Activated CD4-positive, alpha-beta T cell treated with anti-CD3 and anti-CD28 coated beads for 4 hours (primary cell): ENCODE measurements around the gene SRP54.
"Not testable (repeated sequence)": the region's sequence is repeated elsewhere in the genome, so short reads cannot be mapped to it uniquely, and the experiment has no call there.

Experiments used
- DNase-seq, 2 donors: peaks; one replicate each; pipeline ENCODE4 v3.0.0-alpha.2; 2020

Gene SRP54

DNA sequence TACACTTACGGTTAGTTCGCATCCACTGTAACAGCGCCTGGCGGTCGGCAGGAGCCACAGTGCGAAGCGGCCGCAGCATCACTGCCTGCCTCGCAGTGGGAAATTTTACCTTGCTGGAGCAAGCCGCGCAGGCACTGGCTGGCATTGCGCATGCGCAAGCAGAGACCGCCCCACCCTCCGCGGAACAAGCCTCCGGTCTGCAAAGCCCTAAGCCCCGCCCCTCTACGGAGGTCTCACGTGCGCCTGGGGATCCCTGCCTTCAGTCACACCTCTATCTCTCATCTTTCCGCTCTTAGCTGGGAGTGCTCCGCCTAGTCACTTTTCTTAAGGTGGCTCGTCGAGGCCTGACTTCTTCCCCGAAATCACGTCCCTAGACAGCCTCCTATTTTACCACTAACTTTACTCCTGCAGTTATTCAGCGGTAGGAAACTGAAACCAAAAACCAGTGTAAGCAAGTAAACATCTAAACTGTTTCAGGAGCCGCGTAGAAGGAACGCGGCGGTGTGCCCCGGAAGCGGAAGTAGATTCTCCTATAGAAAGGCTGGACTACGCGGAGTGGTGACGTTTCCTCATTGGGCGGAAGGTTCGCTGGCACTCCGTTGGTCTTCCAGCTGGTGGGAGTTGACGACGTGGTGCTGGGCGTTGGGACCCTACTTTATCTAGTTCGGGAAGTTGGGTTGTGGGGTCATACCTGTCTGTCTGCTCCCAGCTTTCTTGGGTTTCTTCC, at the start of gene SRP54:
TSS of gene SRP54 (plus strand) at position 572 of the 727 bp plus-strand sequence. CDS start 13,718 bp downstream, outside the sequence.
- DNase-seq = peak; percentile 100

GRCh38 chr14:34933301-34933700, 49.5 kb upstream of the SRP54 start:
- no peak for DNase-seq

DNA sequence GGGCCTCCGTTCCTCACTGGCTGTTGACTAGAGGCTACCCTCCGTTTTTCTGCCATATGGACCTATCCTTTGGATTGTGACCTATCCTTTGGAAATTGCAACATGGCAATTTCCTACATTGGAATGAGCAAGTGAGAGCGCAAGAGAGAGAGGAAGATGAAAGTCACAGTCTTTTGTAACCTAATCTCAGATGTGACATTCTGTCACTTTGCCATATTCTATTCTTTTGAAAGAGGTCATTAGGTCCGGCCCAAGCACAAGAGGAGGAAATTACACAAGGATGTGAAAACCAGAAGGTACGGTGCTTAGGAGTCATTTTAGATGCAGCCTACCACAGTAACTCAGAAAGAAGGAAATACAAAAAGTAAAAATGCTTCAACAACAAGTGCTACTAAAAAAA, 47.3 kb upstream of the SRP54 start:
- DNase-seq = no peak

DNA sequence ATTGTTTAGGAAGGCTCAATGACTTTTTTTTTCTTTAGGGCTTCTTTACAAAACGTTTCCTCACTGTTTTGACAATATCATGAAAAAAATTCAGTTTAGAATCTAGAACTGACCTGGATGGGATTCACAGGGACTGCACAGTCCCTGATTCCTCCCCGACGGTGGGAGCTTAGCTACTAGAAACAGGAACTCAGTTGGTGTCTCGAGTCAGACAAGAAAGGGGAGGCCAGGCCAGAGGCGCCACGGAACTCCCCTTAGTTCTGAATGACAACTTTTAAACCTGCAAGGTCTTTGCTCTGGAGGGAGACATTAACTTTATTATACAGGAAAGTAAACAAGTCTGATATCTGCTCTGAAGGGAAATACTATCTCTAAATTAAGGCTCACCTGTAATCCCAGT, 45.4 kb upstream of the SRP54 start:
- no peak for DNase-seq

DNA sequence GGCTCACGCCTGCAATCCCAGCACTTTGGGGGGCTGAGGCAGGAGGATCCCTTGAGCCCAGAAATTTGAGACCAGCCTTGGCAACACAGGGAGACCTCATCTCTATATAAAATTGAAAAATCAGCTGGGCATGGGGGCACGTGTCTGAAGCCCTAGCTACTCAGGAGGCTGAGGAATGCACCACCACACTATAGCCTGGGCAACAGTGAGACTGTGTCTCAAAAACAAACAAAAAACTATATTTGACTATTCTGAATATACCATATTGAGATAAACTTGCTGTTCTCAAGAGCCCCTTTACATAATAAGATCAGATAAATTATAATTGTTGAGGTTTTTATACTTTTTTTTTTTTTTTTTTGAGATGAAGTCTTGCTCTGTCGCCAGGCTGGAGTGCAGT, 44.9 kb upstream of the SRP54 start:
- DNase-seq = no peak

GRCh38 chr14:34943506-34943905, 39.3 kb upstream of the SRP54 start:
- no peak for DNase-seq

GRCh38 chr14:34944744-34945143, 38.0 kb upstream of the SRP54 start:
- DNase-seq = no peak

GRCh38 chr14:34946699-34947098, 36.1 kb upstream of the SRP54 start:
- no peak for DNase-seq

- DNase-seq = no peak
Measured at GRCh38 chr14:34951286-34951685, 31.5 kb upstream of the SRP54 start.

GRCh38 chr14:34956931-34957330, 25.9 kb upstream of the SRP54 start:
- DNase-seq = no peak

- no peak for DNase-seq
Measured at GRCh38 chr14:34957771-34958286, 25.0 kb upstream of the SRP54 start.

- not testable (repeated sequence) for DNase-seq
Measured at GRCh38 chr14:34962106-34962505, 20.7 kb upstream of the SRP54 start.

- DNase-seq = no peak
Measured at GRCh38 chr14:34964977-34965764, 17.6 kb upstream of the SRP54 start.

GRCh38 chr14:34965912-34966311, 16.9 kb upstream of the SRP54 start:
- DNase-seq = no peak

- no peak for DNase-seq
Measured at GRCh38 chr14:34966413-34966812, 16.4 kb upstream of the SRP54 start.

- no peak for DNase-seq
Measured at GRCh38 chr14:34970665-34971064, 12.1 kb upstream of the SRP54 start.

- no peak for DNase-seq
Measured at GRCh38 chr14:34971381-34971780, 11.4 kb upstream of the SRP54 start.

- no peak for DNase-seq
Measured at GRCh38 chr14:34971801-34972200, 11.0 kb upstream of the SRP54 start.

DNA sequence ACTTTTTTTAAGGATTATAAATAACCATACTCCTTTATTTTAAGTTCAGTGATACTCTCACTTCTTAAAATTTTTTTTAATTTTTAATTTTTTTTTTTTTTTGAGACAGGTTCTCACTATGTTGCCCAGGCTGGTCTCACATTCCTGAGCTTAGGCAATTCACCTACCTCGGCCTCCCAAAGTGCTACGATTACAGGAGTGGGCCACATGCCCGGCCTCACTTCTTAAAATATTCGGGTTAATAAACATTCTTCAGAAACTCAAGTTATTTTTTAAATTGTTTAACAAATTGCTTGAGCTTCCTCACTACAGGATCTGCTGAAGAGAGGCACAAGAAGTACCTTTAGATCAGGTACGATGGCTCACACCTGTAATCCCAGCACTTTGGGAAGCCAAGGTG, 4.3 kb upstream of the SRP54 start:
- no peak for DNase-seq

DNA sequence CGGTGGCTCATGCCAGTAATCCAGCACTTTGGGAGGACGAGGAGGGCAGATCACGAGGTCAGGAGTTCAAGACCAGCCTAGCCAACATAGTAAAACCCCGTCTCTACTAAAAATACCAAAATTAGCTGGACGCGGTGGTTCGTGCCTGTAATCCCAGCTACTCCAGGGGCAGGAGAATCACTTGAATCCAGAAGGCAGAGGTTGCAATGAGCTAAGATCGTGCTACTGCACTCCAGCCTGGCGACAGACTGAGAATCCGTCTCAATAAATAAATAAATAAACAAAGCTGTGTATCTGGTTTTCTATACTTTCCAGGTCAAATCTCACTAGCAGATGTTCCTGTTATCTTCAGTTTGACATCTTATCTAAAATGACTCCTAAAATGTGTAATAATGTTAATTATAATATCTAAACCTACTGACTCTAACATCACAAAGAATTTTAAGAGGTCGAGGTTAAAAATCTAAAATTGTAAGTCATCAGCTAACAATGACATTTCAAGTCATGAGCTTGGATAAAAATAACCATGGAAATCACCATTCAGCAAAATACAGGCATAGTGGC, 2.4 kb upstream of the SRP54 start:
- no peak for DNase-seq

DNA sequence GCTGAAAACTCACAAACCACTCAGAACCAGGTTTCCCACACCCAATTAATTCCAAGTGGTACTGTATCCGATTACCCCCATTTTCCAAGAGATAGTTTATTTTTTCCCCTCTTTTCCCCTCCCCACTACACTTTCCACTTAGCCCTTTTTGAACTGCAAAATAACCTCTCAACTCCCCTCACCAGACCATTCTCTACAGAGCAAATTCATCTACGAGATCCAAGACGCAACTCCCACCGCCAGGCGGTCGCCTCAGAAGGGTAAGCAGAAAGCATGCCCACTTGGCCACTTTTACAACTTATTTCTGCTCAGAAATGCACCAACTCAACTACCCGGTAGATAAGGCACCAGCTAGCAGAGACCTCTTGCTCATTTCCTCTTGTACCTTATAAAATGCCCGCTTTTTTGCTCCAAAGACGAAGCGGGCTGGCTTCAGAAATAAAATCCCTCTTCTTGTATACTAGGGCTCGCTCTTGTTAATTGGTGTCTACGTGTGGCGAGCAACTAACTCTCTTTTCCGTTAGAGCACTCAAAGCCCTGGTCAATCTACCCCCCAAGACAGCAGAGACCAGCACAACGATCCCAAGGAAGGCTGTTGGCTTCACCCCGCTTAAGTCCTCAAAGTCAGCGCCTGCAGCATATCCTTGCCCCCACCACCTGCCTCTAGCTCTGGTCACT, 910 bp upstream of the SRP54 start:
- DNase-seq = peak; percentile 15 to 21

DNA sequence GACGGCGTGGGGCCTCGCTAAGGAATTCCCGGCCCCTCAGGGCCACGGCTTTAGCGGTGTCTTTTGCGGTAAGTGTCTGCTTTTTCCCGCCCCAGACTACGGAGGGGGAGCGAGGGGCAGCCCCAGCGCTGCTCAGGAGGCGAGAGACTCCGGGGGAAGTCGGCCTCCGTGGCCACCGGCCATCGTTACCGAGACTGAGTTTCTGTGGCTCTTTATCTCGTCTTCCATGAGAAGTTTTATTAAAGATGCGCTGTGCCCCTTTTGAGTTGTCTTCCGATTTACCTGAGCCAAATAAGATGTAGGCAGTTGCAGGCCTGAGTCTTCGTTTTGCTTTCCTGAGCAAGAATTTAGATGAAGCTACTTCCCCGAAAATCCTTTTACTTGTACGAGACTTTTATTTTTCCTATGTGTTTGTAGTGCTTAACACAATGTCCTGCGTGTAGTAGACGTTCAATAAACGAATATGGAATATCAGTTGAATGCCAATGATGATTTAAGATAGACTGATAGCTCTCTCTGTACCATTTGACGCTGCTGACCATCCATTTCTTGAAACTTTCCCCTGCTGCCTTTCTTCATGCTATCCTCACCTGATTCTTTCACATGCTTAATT, 462 bp downstream of the SRP54 start:
- no peak for DNase-seq

GRCh38 chr14:34983786-34984185, 994 bp downstream of the SRP54 start:
- DNase-seq = no peak
